ENCODE measurements around the gene KRTAP4-2.

DNA sequence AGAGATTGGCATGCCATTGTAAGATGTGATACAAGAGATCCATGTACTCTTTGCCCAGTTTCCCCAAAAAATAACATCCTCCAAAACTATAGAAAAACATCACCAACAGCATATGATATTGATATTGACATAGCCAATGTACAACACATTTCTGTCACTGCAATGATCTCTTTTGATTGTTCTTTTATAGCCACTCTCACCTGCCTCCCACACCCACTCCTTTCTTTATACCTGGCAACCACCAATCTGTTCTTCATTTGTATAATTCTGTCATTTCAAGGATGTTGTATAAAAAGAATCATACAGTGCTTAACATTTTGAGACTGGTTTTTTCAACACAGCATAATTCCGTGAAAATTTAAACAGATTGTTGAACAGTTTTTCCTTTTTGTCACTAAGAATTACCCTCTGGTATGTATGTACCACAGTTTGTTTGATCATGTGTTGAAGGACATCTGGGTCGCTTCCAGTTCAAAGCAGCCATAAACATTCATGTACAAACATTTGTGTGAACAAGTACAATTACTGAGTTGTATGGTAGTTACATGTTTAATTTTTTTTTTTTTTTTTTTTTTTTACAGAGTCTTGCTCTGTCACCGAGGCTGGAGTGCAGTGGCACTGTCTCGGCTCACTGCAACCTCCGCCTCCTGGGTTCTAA, 21.5 kb upstream of the KRTAP4-2 start:
- TF ChIP-seq ZFP3 (CRISPR knock-in tag; IDR thresholded peaks at IDR 0.05) = no peak
- TF ChIP-seq, protein P1, sequence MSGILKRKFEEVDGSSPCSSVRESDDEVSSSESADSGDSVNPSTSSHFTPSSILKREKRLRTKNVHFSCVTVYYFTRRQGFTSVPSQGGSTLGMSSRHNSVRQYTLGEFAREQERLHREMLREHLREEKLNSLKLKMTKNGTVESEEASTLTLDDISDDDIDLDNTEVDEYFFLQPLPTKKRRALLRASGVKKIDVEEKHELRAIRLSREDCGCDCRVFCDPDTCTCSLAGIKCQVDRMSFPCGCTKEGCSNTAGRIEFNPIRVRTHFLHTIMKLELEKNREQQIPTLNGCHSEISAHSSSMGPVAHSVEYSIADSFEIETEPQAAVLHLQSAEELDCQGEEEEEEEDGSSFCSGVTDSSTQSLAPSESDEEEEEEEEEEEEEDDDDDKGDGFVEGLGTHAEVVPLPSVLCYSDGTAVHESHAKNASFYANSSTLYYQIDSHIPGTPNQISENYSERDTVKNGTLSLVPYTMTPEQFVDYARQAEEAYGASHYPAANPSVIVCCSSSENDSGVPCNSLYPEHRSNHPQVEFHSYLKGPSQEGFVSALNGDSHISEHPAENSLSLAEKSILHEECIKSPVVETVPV (CRISPR knock-in tag; IDR thresholded peaks at IDR 0.05) = no peak
- TF ChIP-seq, protein P2, sequence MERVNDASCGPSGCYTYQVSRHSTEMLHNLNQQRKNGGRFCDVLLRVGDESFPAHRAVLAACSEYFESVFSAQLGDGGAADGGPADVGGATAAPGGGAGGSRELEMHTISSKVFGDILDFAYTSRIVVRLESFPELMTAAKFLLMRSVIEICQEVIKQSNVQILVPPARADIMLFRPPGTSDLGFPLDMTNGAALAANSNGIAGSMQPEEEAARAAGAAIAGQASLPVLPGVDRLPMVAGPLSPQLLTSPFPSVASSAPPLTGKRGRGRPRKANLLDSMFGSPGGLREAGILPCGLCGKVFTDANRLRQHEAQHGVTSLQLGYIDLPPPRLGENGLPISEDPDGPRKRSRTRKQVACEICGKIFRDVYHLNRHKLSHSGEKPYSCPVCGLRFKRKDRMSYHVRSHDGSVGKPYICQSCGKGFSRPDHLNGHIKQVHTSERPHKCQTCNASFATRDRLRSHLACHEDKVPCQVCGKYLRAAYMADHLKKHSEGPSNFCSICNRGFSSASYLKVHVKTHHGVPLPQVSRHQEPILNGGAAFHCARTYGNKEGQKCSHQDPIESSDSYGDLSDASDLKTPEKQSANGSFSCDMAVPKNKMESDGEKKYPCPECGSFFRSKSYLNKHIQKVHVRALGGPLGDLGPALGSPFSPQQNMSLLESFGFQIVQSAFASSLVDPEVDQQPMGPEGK (CRISPR knock-in tag; IDR thresholded peaks at IDR 0.05; ENCODE audit: borderline replicate concordance) = no peak
- TF ChIP-seq TOX (CRISPR knock-in tag; IDR thresholded peaks at IDR 0.05; ENCODE audit: borderline replicate concordance) = no peak
- TF ChIP-seq, protein P3, sequence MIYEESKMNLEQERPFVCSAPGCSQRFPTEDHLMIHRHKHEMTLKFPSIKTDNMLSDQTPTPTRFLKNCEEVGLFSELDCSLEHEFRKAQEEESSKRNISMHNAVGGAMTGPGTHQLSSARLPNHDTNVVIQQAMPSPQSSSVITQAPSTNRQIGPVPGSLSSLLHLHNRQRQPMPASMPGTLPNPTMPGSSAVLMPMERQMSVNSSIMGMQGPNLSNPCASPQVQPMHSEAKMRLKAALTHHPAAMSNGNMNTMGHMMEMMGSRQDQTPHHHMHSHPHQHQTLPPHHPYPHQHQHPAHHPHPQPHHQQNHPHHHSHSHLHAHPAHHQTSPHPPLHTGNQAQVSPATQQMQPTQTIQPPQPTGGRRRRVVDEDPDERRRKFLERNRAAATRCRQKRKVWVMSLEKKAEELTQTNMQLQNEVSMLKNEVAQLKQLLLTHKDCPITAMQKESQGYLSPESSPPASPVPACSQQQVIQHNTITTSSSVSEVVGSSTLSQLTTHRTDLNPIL (CRISPR knock-in tag; IDR thresholded peaks at IDR 0.05; ENCODE audit: low read depth) = no peak
- no peak for TF ChIP-seq PPARA (CRISPR knock-in tag; IDR thresholded peaks at IDR 0.05; ENCODE audit: borderline replicate concordance)
- no peak for TF ChIP-seq RARB (CRISPR knock-in tag; IDR thresholded peaks at IDR 0.05)
- TF ChIP-seq SNAI2 (CRISPR knock-in tag; IDR thresholded peaks at IDR 0.05) = no peak
- no peak for TF ChIP-seq ARNTL (CRISPR knock-in tag; IDR thresholded peaks at IDR 0.05; ENCODE audit: borderline replicate concordance, low read depth)
- TF ChIP-seq ESRRG (CRISPR knock-in tag; IDR thresholded peaks at IDR 0.05) = no peak
- no peak for TF ChIP-seq ZNF8 (CRISPR knock-in tag; IDR thresholded peaks at IDR 0.05)
- TF ChIP-seq OSR1 (CRISPR knock-in tag; IDR thresholded peaks at IDR 0.05) = no peak
- TF ChIP-seq ZNF565 (CRISPR knock-in tag; conservative IDR thresholded peaks at IDR 0.05; ENCODE audit: low read depth) = no peak

Data from SK-N-SH treated with all-trans-retinoic acid at 6 μM for 48 hours (cell line).